AG08396 (cell line): ENCODE data around the gene ZBTB17.

Experiments
- DNase-seq: peaks from one replicate; pipeline ENCODE4 v3.0.0; 2012; ENCODE audit warnings: low spot score, mixed read lengths

ZBTB17 gene

GRCh38 chr1:15946571-15947381 lies 29.1 kb downstream of the ZBTB17 start:
- DNase-seq: no peak

GRCh38 chr1:15945832-15946448 lies 30.0 kb downstream of the ZBTB17 start:
- DNase-seq: no peak

- no peak for DNase-seq
These were observed 30.7 kb downstream of the ZBTB17 start for GRCh38 chr1:15945011-15945831.

- DNase-seq: no peak
These were observed 31.4 kb downstream of the ZBTB17 start for GRCh38 chr1:15944308-15945010.

DNA sequence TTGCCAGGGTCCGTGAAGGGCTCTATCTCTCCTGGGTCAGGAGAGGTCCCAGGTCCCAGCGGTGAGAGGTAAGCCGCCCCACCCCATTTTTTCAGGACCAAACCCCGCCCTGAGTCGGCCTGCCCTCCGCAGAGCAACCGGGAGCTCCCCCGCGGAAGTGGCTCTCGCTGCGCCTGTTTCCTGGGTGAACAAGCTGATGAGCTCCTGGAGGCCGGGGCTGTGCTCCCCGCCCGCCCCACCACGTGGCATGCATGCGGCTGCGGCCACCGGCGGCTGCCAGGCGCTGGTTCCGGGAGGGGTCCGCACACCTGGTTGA lies 32.0 kb downstream of the ZBTB17 start:
- no peak for DNase-seq

- DNase-seq: no peak
These were observed 32.4 kb downstream of the ZBTB17 start for GRCh38 chr1:15943328-15943991.

DNA sequence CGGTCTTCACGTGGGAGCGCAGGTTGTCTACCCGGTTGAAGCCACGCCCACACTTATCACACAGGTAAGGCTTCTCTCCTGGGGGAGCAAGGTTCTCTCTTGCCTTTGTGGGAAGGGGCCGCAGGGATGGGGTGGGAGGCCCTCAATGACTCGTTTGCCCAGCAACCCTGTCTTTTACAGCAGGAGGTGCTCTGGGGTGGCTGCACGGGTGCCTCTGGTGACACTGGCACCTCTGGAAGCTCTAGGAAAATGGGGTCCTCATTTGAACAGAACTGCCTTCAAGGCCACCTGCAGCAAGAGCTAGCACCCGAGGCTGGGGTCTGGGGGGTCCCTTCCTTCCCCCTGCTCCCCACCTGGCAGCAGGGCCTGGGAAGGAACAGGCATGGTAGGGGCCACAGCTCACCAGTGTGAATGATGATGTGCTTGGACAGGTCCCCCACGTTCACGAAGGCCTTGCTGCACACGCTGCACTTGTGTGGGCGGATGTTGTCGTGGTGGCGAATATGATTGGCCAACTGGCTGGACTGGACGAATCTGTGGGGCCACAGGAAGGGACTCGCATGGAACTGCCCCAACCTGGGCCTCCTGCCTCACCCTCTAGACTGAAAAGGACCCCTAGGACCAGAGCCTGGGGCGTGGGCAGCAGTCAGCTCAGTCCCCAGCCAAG lies 33.1 kb downstream of the ZBTB17 start:
- DNase-seq: no peak

- DNase-seq: no peak
These were observed 33.8 kb downstream of the ZBTB17 start for GRCh38 chr1:15941899-15942660.

DNA sequence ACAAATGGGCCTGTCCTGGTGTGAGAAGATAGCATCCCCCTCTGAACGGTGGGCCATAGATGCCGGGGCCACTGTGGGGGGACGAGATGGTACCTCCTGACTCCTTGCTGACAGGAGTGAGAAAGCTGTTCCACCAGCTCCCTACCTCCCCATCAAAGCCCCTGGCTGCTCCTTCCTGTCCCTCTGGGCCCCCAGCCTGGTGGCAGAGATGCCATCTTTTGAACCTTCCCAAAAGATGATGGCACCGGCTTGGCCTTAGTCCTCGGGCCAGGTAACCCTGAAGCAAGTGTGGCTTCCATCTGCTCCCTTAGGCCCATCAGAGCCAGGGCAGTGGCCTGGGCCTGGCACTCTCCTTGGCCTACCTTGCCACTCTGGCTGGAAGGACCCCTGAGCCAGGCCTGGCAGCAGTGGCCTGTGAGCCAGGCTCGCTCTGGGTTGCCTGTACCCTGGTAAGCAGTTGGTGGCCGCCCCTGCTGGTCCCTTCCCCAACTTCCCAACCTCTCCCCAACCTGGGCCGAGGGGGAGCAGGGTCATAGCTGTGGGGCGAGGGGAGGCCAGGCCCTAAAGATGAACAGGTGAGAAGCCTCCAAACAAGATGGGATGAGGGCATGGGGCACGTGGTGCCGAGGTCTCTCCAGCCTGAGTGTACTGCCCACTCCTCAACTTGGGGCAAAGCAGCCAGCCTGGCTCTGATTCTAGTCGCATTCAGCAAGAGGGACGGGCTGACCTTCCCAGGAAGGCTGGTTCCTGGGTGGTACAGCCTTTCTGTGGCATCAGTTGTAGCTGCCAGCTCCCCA lies 34.7 kb downstream of the ZBTB17 start:
- no peak for DNase-seq

- DNase-seq: no peak
These were observed 35.5 kb downstream of the ZBTB17 start for GRCh38 chr1:15940110-15941043.

- peak; percentile 67 for DNase-seq
These were observed 36.5 kb downstream of the ZBTB17 start for GRCh38 chr1:15939181-15940109.

- DNase-seq: no peak
These were observed 37.2 kb downstream of the ZBTB17 start for GRCh38 chr1:15938628-15939161.

- DNase-seq: no peak
These were observed 38.2 kb downstream of the ZBTB17 start for GRCh38 chr1:15937706-15938168.

- DNase-seq: no peak
These were observed 38.8 kb downstream of the ZBTB17 start for GRCh38 chr1:15937146-15937545.

DNA sequence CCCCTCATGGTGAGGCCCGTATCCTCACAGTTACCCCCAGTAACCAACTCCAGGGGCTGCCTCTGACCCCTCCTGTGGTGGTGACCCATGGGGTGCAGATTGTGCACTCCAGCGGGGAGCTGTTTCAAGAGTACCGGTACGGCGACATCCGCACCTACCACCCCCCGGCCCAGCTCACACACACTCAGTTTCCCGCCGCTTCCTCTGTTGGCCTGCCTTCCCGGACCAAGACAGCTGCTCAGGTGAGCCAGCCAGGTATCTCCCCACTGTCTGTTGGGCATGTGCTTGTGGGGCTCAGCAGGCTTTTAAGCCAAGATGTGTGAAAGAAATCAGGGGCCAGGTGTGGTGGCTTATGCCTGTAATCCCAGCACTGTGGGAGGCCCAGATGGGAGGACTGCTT lies 39.9 kb downstream of the ZBTB17 start:
- DNase-seq: no peak

DNA sequence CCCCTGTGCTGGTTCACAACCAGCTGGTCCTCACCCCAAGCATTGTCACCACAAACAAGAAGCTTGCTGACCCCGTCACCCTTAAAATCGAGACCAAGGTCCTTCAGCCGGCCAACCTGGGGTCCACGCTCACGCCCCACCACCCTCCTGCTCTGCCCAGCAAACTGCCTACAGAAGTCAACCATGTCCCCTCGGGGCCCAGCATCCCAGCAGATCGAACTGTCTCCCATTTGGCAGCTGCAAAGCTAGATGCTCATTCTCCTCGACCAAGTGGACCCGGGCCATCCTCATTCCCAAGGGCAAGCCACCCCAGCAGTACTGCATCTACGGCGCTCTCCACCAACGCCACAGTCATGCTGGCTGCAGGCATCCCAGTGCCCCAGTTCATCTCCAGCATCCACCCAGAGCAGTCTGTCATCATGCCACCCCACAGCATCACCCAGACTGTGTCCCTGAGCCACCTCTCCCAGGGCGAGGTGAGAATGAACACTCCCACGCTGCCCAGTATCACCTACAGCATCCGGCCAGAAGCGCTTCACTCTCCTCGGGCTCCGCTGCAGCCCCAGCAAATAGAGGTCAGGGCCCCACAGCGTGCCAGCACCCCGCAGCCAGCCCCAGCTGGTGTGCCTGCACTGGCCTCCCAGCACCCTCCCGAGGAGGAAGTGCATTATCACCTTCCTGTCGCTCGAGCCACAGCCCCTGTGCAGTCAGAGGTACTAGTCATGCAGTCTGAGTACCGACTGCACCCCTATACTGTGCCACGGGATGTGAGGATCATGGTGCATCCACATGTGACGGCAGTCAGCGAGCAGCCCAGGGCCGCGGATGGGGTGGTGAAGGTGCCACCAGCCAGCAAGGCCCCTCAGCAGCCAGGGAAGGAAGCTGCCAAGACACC lies 40.6 kb downstream of the ZBTB17 start:
- DNase-seq: no peak
